Hematopoietic multipotent progenitor cell treated with erythropoietin and hydrocortisone succinate and interleukin-3 and kit ligand, for 4 days (in vitro differentiated cells): Measurements from ENCODE around the gene CD46.

Source experiments
- DNase-seq: peaks from one replicate; pipeline ENCODE4 v3.0.0-alpha.2; 2015

The CD46 gene

DNA sequence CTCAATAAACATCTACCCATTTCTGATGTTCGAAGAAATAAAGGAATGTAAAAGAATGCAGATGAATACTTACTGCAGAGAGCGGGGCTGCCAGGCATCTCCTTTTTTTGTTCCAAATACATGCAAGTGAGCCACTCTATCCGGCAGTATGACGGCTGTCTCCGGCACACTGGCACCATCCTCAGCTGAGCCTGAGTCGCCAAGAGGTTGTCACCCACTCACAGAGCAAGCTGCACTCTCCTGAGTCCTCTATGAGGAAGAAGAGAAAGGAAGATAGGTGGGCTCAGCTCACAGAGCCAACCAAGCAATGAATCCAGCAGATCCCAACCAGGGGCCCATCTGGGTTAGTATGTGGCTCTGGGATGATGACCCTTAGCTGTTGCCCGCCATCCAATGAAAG lies 65.3 kb downstream of the CD46 start:
- no peak for DNase-seq

DNA sequence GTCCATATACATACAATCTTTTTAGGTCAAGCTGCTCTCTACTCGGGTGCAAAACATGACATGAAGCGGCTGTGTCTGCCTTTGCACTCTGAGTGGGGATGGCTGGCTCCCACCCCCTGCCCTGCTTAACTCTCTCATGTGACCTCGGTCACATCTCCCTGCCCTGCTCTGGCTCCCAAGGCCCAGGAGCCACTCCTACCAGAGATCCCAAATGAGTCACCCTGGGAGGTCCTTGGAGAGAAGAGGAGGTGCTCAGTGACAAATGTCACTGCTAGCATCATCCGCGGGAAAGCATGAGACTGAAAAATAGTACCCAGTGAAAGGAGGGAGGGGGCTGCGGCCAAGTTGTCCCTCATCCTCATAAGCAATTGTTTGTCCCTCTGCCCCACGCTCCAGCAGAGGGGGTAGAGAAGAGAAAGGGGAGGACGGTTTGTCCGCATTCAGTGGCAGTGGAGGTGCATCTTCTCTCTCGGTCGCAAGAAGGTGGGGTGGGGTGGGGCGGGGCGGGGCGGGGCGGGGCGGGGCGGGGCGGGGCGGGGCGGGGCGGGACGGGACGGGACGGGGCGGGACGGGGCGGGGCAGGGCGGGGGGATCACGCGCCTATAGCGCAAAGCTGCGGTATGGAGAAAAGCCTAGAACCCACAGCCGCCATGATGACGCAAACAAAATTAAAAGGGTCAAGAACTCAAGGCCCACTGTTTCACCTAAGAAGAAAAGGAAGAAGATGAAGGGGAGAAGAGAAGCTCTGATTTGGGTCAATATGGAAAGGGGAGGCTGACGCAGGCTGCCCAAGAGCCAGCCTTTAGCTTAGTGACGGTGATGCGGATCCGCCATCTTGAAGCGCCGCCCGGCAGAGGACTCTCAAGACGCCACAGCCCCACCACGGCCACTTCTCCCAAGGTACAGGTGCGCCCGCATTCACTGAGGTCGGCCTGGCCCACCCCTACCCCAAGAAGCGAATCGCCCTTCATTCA lies 66.2 kb downstream of the CD46 start:
- no peak for DNase-seq

DNA sequence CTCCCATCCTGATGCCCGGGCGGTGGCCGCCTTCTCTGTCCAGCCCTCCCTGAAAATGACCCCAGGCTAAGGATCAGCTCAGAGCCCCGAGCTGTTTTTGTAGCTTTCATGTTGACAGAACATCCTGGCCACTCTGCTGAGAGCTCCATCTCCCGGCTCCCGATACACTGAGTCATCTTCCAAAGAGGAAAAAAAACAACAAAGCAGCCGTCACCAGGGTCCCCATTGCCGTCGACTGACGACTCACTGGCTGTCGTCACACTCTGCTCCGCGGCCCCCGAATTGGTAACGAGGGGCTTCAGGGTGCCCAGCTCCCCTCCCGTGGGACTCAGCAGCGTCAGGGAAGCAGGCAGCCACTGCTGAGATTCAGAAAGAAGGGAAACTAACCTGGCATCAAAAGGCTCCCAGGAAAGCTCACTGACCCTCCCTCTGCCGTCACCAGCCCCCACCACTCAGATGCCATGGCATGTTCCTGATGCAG lies 67.2 kb downstream of the CD46 start:
- no peak for DNase-seq

DNA sequence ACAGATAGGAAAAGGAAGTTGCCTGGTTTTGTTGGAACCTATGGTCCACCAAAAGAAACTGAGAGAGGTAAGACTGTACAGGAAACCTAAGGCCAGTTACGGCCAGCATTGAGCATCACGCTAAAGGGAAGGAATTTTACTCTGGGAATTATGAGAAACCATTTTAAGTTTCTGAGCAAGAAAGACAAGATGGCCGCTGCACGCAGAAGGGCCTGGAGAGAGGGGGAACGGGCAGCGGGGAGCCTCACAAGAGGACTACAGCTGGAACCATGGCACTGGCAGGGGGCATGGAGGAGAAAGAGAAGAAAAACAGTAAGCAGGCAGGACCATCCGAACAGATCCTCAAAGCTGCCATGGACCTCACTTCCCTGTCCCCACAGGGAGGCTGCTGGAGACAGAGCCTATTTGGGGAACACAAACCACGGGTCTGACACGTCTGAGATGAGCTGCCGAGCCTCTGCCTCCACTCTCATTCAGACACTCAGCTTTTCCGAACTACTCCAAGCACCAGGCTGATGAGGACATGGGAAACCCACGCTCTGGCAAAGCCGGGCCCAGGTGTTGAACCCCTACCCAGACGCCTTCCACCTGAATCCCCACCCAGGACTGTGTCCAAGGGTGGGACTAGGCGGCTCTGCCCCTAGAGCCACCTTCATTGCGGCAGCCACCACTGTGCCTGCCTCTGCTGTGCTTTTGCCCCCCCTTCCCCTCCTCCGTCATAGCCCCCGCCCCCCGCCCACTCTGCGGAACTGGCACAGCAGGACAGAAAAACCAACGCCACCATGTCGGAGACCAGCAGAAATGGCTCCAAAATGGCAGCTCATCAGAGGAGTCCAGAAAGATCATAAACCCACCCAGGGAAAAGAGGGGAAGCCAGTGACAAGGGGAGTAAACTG lies 69.0 kb downstream of the CD46 start:
- DNase-seq, result no peak

DNA sequence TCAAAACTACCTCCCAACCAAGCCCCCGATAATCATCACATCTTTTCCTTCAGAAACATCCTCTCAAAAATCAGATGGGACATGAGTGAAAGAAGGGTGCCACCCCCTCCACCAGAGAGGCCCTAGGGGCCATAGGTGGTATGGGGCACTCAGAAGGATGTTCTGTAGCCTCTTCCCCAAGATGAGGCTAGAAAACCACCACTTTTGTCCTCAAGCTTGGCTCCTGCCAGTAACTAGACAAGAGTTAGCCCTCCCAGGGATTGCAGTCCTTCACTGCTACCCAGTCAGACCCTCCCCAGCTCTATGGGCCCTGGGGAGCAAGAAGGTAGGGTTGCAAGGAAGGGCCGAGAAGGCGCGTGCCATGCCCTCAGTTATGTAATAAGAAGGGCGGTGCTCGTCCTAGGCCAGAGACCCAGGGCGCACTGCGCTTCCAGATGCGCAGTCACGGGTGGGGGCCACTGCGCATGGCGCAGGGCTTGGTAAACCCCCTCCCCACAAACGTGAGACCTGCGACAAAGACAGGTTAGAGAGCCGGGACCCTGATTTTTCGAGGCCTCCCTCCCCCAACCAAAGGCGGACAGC lies 69.7 kb downstream of the CD46 start:
- no peak for DNase-seq

DNA sequence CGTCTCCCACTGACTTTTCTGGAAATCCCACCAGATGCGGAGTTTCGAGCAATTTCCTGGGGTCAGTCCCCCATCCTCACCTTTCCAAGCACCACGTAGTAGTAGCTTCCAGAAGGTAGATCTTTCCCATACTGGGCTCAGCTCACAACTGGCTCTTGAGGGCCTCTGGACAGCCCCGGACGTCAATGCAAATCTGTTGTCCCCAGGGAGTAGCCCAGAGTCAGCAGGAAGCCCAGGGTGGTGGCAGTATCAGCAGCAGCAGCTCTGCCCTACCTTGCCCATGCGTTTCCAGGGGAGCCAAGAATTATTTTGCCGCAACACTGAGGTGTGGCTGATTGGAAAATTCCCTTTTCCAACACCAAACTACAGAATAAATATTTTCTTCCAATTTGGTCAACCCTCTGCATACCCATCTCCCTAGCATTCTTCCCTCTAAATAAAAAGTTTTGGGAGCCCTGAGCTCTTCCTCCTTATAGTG lies 70.3 kb downstream of the CD46 start:
- DNase-seq, result no peak

DNA sequence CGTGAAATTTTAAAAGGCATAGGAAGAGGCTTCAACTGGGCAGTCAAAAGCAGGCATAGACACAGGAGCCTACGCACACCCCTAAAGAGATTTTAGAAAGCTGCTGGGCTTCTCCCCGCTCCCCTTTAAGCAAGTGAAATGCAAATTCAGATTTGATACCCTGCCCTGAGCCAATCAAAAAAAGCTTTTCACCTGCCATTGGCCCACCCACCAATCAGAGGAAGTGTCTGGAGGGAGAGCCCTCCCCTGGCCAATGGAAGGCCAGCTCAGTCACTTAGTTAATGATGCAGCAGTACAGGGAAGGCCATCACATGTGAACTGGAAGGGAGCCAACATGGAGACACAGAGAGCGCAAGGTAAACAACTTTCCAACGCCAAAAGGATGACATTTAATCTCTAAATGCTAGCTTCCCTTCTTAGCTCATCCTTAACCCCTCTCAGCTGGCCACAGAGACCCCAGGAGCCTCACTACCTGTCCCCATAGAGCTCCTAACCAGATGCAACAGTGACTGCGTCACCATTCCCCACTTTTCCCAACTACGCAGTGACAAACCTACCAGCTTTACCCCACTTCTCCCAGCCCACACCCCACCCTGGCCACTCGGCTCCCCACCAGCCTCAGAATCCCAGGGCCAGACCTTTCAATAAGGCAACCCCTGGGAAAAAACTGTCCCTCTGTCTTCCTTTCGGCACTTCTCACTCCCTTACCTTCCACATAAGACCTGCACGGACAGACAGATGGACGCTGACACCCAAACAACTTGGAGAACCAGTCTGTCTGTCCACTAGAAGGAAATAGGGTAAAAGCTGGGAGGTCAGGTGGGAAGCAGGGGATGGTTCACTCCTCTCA lies 71.0 kb downstream of the CD46 start:
- DNase-seq, result peak; percentile 88

DNA sequence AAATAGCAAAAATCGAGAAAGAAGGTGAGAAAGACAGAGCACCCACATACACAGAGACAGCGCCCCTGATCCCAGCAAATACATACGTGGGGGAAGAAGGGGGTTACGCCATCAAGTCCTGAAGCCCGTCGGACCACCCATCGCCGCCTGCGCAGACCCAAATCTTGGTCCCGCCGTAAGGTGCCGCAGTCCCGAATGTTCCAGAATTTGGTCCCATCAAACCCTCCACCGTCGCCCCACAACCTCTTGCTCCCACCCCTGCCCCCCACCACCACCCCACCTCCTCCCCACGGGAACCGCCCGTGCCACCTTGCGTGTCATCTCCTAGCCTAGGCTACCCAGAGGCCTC lies 71.7 kb downstream of the CD46 start:
- DNase-seq, result no peak

DNA sequence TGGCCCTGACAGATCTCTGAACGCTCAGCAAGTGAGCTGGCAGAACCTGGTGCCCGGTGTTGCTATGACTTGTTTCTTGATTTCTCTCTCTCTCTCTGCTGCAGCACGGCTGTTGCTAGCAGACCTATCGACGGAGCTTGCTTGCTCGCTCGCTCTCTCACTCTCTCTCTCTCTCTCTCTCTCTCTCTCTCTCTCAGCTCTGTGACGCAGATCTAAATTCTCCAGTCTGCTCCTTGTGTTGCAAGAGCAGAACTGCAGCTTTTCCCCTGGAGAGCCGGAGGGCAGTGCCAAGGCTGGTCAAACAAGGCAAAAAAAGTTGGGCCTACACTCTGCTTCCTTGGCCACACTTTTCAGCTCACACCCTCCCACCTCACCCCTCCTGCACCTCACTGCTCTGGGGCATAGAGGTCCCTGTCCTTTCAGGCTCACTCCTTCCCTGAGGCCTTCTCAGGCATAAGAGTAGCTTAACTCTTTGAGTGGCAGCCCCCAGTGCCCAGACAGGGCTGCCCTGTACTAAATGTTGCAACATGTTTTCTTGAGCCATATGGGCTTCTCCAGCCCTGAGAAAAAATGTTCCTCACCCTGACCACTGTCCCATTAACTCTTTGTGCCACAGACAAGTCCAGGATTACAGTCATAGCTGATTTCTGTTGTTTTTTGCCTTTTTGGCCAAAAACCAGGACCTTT lies 72.2 kb downstream of the CD46 start:
- DNase-seq, result peak; percentile 96

DNA sequence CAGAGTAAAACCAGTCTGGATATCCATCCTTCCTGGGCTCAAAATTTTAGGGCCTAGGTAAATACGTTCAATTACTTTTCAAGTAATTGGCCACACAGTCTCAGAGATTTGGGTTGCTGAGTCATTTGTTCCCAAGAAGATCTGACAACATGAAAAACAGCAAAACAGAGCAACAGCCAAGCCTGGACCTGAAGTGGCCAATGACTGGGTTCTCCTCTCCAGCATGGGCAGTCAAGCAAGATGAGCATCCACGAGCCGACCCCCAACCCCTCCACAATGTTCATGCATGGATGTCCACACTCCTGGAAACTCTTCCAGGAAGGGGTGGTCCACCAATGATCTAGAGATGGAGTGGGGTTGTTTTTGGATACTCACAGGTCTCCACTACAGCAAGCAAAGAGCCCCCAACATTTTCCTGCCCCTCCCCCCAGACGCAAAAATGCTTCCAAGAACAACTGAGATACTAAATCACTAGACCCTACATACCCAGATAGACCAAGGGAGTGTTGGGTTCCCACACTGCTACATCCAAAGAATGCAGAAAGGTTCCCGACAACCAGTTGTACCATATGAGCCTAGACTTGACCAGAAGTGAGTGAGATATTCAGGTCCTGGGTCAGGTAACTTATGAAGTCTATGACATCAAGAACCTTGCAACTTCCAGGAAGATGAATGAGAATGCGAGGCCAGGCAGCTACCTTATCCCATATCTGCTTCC lies 73.0 kb downstream of the CD46 start:
- DNase-seq, result peak; percentile 59

DNA sequence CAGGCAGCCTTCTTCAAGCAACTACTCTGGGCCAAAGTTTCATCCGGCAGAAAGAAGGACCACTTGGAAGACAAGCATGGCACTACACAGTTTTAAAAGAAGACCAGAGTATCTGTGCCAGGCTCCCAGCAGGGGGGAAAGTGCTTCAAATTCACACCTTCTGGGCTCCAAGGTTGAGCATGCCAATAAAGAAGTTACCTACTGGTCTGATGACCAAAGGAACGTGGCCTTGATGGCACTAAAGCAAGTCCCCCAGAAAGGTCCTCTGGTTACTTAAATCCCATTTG lies 73.5 kb downstream of the CD46 start:
- no peak for DNase-seq

DNA sequence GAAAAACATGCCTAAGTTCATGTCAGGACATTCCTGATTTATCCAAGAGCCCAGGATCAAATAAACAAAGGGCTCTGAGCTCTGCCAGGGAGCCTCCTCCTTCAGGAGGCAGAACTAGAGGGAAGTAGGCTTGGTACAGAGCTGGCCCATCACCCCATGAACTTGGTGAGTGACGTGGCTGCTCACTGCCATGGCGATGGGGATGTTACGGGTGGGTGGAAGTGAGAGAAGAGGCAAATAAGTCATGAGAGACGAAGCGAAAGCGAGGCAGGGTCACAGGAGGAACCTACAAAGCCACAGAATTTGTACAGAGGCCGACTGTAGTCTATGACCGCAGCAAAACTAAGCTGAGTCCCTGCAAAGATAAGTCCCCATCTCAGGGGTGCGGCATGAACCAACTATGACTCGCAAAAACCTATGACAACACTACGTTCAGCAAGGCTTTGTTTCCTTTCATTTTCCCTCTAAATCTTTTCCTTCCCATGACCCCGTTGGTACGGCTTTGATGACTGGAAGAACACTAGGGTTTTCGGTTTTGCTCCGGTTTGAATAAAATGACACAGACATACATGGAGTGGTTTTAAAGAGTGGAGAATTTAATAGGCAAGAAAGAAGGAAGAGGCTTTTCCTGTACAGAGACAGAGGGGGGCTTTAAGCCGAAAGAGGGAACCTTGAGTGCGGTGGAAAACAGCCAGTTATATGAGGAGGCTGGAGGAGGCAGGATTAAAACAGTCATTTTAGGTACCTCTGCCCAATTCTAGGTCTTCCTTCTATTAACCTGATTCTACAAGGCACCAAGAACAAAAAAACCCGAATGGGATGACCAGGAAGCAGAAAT lies 74.1 kb downstream of the CD46 start:
- peak; percentile 97 for DNase-seq

DNA sequence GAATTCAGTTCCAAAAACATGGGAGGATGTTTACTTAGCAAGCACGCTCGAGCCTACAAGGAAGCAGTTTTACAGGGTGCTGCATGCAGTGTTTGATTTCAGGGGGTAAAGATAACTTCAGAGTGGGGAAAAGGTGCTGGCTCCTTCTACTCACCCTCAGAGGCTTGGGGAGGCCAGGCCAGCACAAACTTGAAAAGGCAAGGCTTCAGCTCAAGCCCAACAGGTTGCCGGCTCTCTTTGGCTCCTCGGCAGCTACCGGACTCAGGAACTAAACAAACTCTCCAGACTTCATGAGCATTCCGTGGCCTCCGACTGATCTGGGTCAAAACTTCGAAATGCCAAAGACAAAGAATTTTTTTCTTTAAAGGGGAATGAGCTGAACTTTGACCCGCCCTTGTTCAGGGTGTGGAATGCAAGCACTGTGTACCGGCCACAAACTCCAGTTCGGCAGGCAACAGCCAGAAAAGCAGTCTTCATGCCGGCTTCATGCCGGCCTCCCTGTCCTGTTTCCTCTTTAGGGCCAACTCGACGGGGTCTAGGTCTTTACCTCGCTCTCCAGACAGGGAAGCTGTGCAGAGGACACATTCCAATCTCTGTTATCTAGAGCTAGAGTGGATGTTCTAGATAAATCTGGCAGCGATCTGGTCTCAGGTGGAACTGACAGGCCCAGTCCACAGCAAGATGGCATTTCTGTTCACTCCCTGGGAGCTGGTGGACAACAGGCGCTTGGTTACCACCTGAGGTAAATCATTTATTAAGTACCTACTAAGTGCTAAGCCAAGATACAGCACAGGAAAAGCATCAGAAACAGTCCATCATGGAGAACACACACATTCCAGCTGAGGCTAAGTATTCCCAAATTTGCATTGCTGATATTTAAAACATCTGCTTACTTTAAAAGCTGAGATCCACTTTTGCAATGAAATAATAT lies 75.0 kb downstream of the CD46 start:
- no peak for DNase-seq

DNA sequence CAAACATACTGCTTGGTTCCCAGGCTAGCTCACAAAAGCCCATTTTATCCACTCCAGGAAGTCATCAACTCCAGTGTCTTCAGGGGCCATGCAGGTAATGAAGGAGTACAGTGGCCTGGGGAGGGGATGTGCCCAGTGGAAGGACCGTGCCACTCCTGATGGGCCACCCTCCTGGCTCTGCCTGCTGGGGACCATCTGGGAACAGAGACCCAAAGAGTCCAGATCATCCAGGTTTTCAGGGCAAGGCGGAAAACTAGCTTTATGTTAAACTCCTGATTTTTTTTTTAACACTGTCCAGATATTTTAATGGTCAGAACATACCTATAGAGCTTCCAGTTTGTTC lies 75.6 kb downstream of the CD46 start:
- DNase-seq, result no peak

DNA sequence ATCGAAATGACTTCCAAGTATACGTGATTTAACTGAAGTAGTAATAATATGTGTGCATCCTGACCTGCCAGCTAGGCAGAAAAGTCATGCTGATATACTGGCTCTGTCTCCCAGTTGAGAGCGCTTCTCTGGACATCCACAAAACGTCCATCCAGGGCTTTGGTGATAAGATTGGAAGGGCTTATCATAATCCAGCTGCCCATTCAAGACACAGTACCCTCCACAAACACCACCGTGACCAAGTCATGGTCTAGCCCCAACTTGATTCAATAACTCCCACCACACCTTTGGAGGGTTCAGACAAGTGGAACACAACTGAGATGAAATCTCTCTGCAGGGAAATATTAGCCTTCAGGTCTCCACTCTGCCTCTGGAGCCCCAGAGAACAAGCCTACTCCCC lies 76.2 kb downstream of the CD46 start:
- DNase-seq, result no peak

DNA sequence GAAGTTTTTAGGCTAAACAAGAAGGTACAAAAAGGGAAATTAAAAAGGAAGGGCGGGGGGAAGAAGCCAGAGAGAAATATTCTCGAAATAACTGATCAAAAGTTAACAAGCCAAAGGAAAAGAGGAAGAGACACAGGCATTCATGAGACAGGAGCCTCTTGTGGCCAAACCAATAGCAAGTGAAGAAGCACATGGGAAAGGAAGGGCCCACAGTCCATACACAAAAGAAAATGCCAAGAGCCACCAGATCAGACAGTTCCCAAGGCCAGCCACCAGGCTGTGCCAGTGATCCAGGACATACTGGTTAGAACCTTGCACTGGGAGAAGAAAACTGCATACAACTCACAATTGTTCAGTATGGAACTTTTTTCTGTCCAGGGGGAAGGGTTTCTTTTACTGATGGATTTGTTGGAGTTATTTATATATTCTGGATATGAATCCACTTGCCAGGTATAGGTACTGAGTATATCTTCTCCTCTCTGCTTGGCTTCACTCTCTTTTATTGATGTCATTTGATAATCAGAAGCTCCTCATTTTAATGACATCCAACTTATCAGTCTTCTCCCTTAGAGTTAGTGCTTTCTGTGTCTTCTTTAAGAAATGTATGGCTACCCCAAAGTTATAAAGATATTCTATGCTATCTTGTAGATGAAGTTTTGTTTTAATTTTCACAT lies 76.8 kb downstream of the CD46 start:
- DNase-seq, result peak; percentile 97

DNA sequence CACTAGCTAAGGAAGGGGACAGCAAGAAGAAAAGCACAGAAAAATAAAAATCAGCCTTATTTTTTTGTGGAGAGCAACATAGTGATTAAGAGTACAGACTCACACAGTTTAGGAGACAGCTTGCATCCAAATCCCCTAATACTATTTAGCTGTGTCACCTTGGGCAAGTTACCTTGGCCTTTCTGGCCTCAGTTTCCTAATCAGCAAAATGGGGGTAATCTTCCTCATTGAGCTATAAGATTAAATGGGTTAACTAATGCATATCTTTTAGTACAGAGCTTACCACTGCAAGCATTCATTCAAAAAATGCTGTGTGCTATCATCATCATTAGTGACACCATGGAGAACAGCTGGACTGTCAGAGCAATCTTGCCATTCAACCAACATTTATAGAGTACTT lies 77.7 kb downstream of the CD46 start:
- DNase-seq, result no peak

DNA sequence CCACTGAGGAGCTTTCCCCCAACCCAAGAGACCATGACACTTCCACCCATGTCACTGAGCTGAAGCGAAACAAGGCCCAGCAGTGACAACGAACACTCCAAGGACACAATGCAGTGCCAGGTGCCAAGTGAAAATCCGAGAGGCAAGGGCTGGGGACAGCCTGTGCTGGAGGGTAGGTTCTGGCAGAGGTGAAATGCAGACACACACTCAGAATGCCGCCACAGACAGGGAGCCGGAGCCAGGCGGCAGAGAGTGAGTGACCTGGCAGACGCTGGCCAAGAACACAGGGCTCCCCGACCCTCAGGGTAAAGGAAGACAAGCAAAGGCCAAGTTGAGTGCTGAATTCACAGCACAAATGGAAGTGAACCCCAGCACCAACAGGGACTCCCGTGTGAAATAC lies 78.9 kb downstream of the CD46 start:
- no peak for DNase-seq
